HG02610 (cell line): ENCODE data around the gene FN1.

Experiments
- ATAC-seq: cut with Tn5 transposase; IDR thresholded peaks from one replicate; pipeline ENCODE4 v1.9.1; 2021; ENCODE audit warnings: mild to moderate bottlenecking, moderate library complexity; ENCODE audit not compliant: unreplicated experiment

FN1 gene

GRCh38 chr2:215435870-215436704 lies at the start of gene FN1:
TSS of gene FN1 (minus strand) at chr2:215436068. CDS start at chr2:215435802, 266 bp downstream.
- peak; percentile 85 for ATAC-seq

- no peak for ATAC-seq
Observed at GRCh38 chr2:215485032-215485431, 49.2 kb upstream of the FN1 start.

GRCh38 chr2:215484570-215484969 lies 48.7 kb upstream of the FN1 start:
- ATAC-seq: no peak

GRCh38 chr2:215483431-215483830 lies 47.6 kb upstream of the FN1 start:
- ATAC-seq: no peak

- no peak for ATAC-seq
Observed at GRCh38 chr2:215479536-215480240, 43.8 kb upstream of the FN1 start.

- no peak for ATAC-seq
Observed at GRCh38 chr2:215479121-215479520, 43.3 kb upstream of the FN1 start.

GRCh38 chr2:215476424-215476823 lies 40.6 kb upstream of the FN1 start:
- no peak for ATAC-seq

GRCh38 chr2:215466097-215466909 lies 30.4 kb upstream of the FN1 start:
- no peak for ATAC-seq

GRCh38 chr2:215465256-215465655 lies 29.4 kb upstream of the FN1 start:
- no peak for ATAC-seq

GRCh38 chr2:215461836-215462532 lies 26.1 kb upstream of the FN1 start:
- ATAC-seq: no peak

- no peak for ATAC-seq
Observed at GRCh38 chr2:215460682-215461382, 25.0 kb upstream of the FN1 start.

- no peak for ATAC-seq
Observed at GRCh38 chr2:215455958-215456357, 20.1 kb upstream of the FN1 start.

GRCh38 chr2:215454519-215455246 lies 18.8 kb upstream of the FN1 start:
- ATAC-seq: no peak

- ATAC-seq: no peak
Observed at GRCh38 chr2:215452725-215453124, 16.9 kb upstream of the FN1 start.

GRCh38 chr2:215451012-215451756 lies 15.3 kb upstream of the FN1 start:
- ATAC-seq: no peak

GRCh38 chr2:215450188-215451011 lies 14.5 kb upstream of the FN1 start:
- ATAC-seq: no peak

GRCh38 chr2:215447673-215448081 lies 11.8 kb upstream of the FN1 start:
- no peak for ATAC-seq

GRCh38 chr2:215447056-215447455 lies 11.2 kb upstream of the FN1 start:
- ATAC-seq: no peak
